ENCODE results near the gene BBOX1. TPM values are rescaled to one million over a fixed set of nuclear protein-coding genes. Genes with fewer than 3 reads are reported as not detected.
A peak's percentile ranks its signal among the peaks of the same experiment; 100 is the strongest.

Gene BBOX1
- total and polyA plus RNA-seq, 7 donors, result 0.07 to 0.79 (median 0.10) TPM; not detected in 4

DNA sequence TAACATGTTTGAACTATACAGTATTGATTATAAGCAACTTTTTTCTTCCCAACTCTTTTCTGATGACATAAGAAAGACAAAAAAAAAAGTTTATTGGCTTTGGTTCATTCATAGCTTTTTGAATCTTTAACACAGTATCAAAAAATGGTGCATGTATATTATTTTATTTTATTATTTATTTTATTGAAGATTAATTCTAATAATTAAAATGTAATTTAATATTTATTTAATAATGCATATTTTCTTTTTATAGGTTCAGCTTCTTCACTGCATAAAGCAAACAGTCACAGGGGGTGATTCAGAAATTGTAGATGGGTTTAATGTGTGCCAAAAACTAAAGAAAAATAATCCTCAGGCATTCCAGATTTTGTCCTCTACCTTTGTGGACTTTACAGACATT is 78.8 kb downstream of the BBOX1 start:
- Histone ChIP-seq H3K4me3 (no peak overlapping the region), H3K36me3 (ENCODE audit: insufficient read depth in 1 of 2, low read depth in 1 of 2) (no peaks in the 10 kb centered on the region), H3K9me3 (no peaks in the 10 kb centered on the region), H3K27ac (no peak overlapping the region), H3K4me1 (no peaks in the 10 kb centered on the region), H3K27me3 (ENCODE audit: insufficient read depth in 3 of 3, low read length in 2 of 3) (no peaks in the 10 kb centered on the region)
- no peak for DNase-seq
- TF ChIP-seq, protein P1, sequence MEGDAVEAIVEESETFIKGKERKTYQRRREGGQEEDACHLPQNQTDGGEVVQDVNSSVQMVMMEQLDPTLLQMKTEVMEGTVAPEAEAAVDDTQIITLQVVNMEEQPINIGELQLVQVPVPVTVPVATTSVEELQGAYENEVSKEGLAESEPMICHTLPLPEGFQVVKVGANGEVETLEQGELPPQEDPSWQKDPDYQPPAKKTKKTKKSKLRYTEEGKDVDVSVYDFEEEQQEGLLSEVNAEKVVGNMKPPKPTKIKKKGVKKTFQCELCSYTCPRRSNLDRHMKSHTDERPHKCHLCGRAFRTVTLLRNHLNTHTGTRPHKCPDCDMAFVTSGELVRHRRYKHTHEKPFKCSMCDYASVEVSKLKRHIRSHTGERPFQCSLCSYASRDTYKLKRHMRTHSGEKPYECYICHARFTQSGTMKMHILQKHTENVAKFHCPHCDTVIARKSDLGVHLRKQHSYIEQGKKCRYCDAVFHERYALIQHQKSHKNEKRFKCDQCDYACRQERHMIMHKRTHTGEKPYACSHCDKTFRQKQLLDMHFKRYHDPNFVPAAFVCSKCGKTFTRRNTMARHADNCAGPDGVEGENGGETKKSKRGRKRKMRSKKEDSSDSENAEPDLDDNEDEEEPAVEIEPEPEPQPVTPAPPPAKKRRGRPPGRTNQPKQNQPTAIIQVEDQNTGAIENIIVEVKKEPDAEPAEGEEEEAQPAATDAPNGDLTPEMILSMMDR (IDR thresholded peaks at IDR 0.05), result no peak
- no peak for ATAC-seq
- intact Hi-C loops (cut with DNase I), result no loop called here

DNA sequence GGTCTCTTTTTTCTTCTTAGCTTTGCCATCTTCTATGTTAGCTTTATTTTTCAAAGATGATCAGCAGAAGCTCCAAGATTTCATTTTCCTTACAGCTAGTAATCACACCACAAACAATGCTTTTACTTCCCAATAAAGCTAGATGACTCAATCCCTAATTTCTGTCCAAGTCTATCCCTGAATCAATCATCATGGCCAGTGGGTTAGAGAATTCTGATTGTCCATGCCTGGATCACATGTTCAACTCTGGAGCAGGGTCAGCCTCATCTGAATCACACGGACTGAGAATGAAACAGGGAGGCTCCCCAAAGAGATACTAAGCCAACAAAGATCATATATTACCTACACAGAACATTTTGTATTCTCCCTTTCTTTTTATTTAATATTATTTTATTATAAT is 79.6 kb downstream of the BBOX1 start:
- intact Hi-C loops (cut with DNase I), result no loop called here
- H3K4me1 ChIP-seq, result no peaks in the 10 kb centered on the region
- WGBS, 3 donors, result 38 to 53% (median 47%) methylated on average over 1 of the region's 1 CpG
- DNase-seq, result no peak
- H3K36me3 ChIP-seq (ENCODE audit: insufficient read depth in 1 of 2, low read depth in 1 of 2), result no peaks in the 10 kb centered on the region
- H3K4me3 ChIP-seq, result no peak overlapping the region
- H3K9me3 ChIP-seq, result no peaks in the 10 kb centered on the region
- no peak overlapping the region for H3K27ac ChIP-seq
- no peaks in the 10 kb centered on the region for H3K27me3 ChIP-seq (ENCODE audit: insufficient read depth in 3 of 3, low read length in 2 of 3)
- TF ChIP-seq, protein P1 (IDR thresholded peaks at IDR 0.05), result no peak
- ATAC-seq, result no peak

DNA sequence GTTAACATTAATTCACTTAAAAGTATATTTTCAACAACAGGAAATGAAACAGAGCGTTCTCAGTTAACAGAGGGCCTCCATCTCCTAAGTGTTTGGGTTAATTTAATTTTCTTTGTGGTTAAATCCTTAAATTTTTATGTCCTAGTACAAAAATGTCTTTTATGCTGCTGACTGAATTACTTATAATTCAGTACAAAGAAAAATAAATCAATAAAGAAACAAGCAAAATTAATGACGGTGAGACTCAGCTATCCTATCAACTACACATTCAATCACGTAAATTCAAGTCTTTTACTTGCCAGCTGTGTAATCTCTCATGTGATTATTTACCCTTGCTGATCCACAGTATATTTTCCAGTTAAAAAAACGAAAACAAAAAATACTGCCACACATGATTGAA is 81.4 kb downstream of the BBOX1 start:
- Histone ChIP-seq H3K4me3 (no peak overlapping the region), H3K4me1 (no peaks in the 10 kb centered on the region), H3K36me3 (ENCODE audit: insufficient read depth in 1 of 2, low read depth in 1 of 2) (no peaks in the 10 kb centered on the region), H3K27ac (no peak overlapping the region), H3K9me3 (no peaks in the 10 kb centered on the region), H3K27me3 (ENCODE audit: insufficient read depth in 3 of 3, low read length in 2 of 3) (no peaks in the 10 kb centered on the region)
- 61 to 71% (median 66%) methylated on average over 4 of the region's 4 CpGs for WGBS, 3 donors
- no peak for ATAC-seq
- DNase-seq, result no peak
- TF ChIP-seq, protein P1 (IDR thresholded peaks at IDR 0.05), result no peak
- intact Hi-C loops (cut with DNase I), result no loop called here

DNA sequence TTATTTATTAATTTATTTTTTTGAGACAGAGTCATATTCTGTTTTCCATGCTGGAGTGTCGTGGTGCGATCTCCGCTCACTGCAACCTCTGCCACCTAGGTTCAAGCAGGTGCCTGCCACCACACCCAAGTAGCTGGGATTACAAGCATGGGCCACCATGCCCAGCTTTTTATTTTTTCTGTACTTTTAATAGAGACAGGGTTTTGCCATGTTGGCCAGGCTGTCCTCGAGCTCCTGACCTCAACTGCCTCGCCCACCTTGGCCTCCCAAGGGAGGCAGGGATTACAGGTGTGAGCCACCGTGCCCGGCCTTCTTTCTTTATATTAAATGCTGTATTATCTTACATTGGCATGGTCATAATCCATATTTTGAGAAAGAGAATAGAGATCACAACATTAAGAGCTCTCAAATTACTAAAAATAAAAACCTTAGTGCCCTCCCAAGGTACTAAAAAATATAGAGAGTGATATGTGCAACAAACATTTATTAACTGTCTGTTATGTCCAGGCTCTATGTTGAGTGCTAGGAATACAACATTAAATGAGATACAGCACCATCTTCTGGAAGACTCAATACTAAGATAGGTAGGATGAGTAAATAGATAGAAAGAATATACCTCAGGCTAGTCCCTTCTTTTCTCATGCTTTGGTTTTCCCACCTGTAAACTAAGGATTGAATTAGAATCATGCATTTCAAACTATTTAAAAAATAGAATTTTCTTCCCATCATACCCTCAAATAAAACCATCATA is 84.1 kb downstream of the BBOX1 start:
- intact Hi-C loops (cut with DNase I), result no loop called here
- 86 to 95% (median 86%) methylated on average over 7 of the region's 7 CpGs for WGBS, 3 donors

More for the DNA sequence above, 84.1 kb downstream of the BBOX1 start:
- H3K27me3 ChIP-seq (ENCODE audit: insufficient read depth in 3 of 3, low read length in 2 of 3), result no peaks in the 10 kb centered on the region
- ATAC-seq, result peak in 1 of 4 donors; percentile 47
- no peak for DNase-seq
- H3K27ac ChIP-seq, result no peak overlapping the region
- H3K4me3 ChIP-seq, result no peak overlapping the region
- H3K4me1 ChIP-seq, result no peaks in the 10 kb centered on the region
- H3K9me3 ChIP-seq, result no peaks in the 10 kb centered on the region
- no peaks in the 10 kb centered on the region for H3K36me3 ChIP-seq (ENCODE audit: insufficient read depth in 1 of 2, low read depth in 1 of 2)
- TF ChIP-seq, protein P1 (IDR thresholded peaks at IDR 0.05), result no peak

All from psoas muscle (tissue), 8 donors.